ENCODE measurements around the gene RBBP8NL. TPM values are rescaled to one million over a fixed set of nuclear protein-coding genes. Genes with fewer than 3 reads are reported as not detected.
A peak's percentile ranks its signal among the peaks of the same experiment; 100 is the strongest.

Gene RBBP8NL
- total RNA-seq, 1 donor from 2014 or later: not detected

GRCh38 chr20:62409086-62409853 lies 18.1 kb downstream of the RBBP8NL start:
- DNase-seq (ENCODE audit: extremely low spot score, unreplicated experiment): no peak
- Mint-ChIP-seq H3K27me3 (ENCODE audit: unreplicated experiment) (no peaks in the 10 kb centered on the region), H3K9me3 (ENCODE audit: unreplicated experiment) (no peaks in the 10 kb centered on the region), H3K4me3 (ENCODE audit: unreplicated experiment) (no peak overlapping the region), H3K4me1 (ENCODE audit: unreplicated experiment) (peaks cover 19% of the 10 kb centered on the region), H3K27ac (ENCODE audit: unreplicated experiment) (no peak overlapping the region), H3K36me3 (ENCODE audit: unreplicated experiment) (no peaks in the 10 kb centered on the region)
- no peak for TF ChIP-seq CTCF (IDR thresholded peaks at IDR 0.05)

GRCh38 chr20:62408640-62409039 lies 18.7 kb downstream of the RBBP8NL start:
- no peaks in the 10 kb centered on the region for H3K27me3 Mint-ChIP-seq (ENCODE audit: unreplicated experiment)

GRCh38 chr20:62408055-62408454 lies 19.3 kb downstream of the RBBP8NL start:
- Mint-ChIP-seq H3K27ac (ENCODE audit: unreplicated experiment) (no peak overlapping the region), H3K4me1 (ENCODE audit: unreplicated experiment) (peaks cover 19% of the 10 kb centered on the region), H3K27me3 (ENCODE audit: unreplicated experiment) (no peaks in the 10 kb centered on the region), H3K4me3 (ENCODE audit: unreplicated experiment) (no peak overlapping the region), H3K36me3 (ENCODE audit: unreplicated experiment) (no peaks in the 10 kb centered on the region), H3K9me3 (ENCODE audit: unreplicated experiment) (no peaks in the 10 kb centered on the region)
- no peak for DNase-seq (ENCODE audit: extremely low spot score, unreplicated experiment)
- TF ChIP-seq CTCF (IDR thresholded peaks at IDR 0.05): no peak

More at GRCh38 chr20:62408640-62409039, 18.7 kb downstream of the RBBP8NL start:
- Mint-ChIP-seq H3K9me3 (ENCODE audit: unreplicated experiment) (no peaks in the 10 kb centered on the region), H3K27ac (ENCODE audit: unreplicated experiment) (no peak overlapping the region), H3K36me3 (ENCODE audit: unreplicated experiment) (no peaks in the 10 kb centered on the region), H3K4me1 (ENCODE audit: unreplicated experiment) (peaks cover 19% of the 10 kb centered on the region), H3K4me3 (ENCODE audit: unreplicated experiment) (no peak overlapping the region)
- TF ChIP-seq CTCF (IDR thresholded peaks at IDR 0.05): no peak
- no peak for DNase-seq (ENCODE audit: extremely low spot score, unreplicated experiment)

GRCh38 chr20:62407221-62407992 lies 19.9 kb downstream of the RBBP8NL start, which contains the start of gene CABLES2:
Gene CABLES2, minus strand, starts transcription at chr20:62407285. Its CDS starts 9 bp downstream, at chr20:62407276.
- DNase-seq (ENCODE audit: extremely low spot score, unreplicated experiment): peak; percentile 96
- TF ChIP-seq CTCF (IDR thresholded peaks at IDR 0.05): no peak

GRCh38 chr20:62406635-62407176 lies 20.6 kb downstream of the RBBP8NL start:
- DNase-seq (ENCODE audit: extremely low spot score, unreplicated experiment): no peak
- Mint-ChIP-seq H3K4me1 (ENCODE audit: unreplicated experiment) (peaks cover 19% of the 10 kb centered on the region), H3K27ac (ENCODE audit: unreplicated experiment) (no peak overlapping the region), H3K27me3 (ENCODE audit: unreplicated experiment) (no peaks in the 10 kb centered on the region), H3K4me3 (ENCODE audit: unreplicated experiment) (peak overlapping the region; percentile 68), H3K36me3 (ENCODE audit: unreplicated experiment) (no peaks in the 10 kb centered on the region), H3K9me3 (ENCODE audit: unreplicated experiment) (no peaks in the 10 kb centered on the region)
- no peak for TF ChIP-seq CTCF (IDR thresholded peaks at IDR 0.05)

More at GRCh38 chr20:62407221-62407992, 19.9 kb downstream of the RBBP8NL start, which contains the start of gene CABLES2:
- Mint-ChIP-seq H3K9me3 (ENCODE audit: unreplicated experiment) (no peaks in the 10 kb centered on the region), H3K36me3 (ENCODE audit: unreplicated experiment) (no peaks in the 10 kb centered on the region), H3K4me3 (ENCODE audit: unreplicated experiment) (peak within 1 kb of the TSS; percentile 68), H3K27me3 (ENCODE audit: unreplicated experiment) (no peaks in the 10 kb centered on the region), H3K4me1 (ENCODE audit: unreplicated experiment) (peaks cover 19% of the 10 kb centered on the region), H3K27ac (ENCODE audit: unreplicated experiment) (no peak within 1 kb of the TSS)
